ENCODE results near the gene CSPG4. TPM values are rescaled to one million over a fixed set of nuclear protein-coding genes. Genes with fewer than 3 reads are reported as not detected.

The CSPG4 gene
- total and polyA plus RNA-seq, 2 of the 4 experiments (the other 2 are of a cell fraction), result 12.4 to 28.4 TPM

DNA sequence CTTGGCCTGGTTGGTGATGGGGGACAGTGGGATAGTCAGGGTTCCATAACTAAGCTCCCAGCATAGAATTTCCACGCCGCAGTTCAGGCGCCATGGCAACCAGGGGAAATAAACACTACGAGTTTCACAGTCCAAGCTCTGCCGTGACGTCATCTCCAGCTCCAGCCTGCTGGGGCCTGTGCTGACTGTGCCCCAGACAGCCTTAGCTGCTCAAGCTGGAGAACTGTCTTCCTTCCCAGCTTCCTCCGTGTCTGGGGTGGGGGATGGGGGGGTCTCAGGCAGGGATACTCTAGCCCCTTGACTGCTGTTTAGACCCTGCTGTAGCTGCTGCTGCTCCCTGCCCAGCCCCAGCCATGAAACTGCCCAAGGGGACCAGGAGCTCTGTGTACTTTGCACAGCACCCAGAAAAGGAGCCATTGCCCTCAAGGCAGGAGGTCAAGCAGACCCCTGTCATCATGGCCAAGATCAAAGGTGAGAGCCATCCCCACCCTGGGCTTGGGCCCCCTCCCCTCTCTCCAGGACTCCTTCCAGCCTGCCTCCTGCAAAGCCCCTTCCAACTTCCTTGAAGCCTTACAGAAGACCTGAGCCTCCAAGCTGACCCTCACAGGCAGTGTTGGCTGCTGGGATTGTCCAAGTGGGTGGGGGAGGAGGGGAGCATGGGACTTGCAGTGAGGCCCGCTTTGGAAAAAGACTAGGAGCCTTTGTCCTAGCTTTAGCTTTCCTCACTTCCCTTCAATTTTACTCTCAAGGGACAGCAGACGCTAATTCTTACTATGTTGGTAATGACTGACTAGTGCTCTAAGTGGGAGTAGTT lies 11.4 kb upstream of the CSPG4 start:
- in situ Hi-C loops (cut with MboI; ENCODE audit: low sequenced_read_pairs), result loop anchor here (10.0 kb wide), 1 partner anchor 59 kb away; no protein-coding TSS in a partner anchor
- H2AK5ac ChIP-seq (ENCODE audit: low read depth, low read length), result peak overlapping the region; percentile 79
- H2AFZ ChIP-seq (replicated peaks; ENCODE audit: low read length, poor library complexity), result peak overlapping the region; percentile 79
- peak overlapping the region; percentile 53 for H2AK9ac ChIP-seq (replicated peaks; ENCODE audit: low read depth, low read length, poor library complexity)
- H3K4me3 ChIP-seq (ENCODE audit: insufficient read depth, low read depth, low read length), result no peak overlapping the region
- ATAC-seq (ENCODE audit: low read depth) (peak; percentile 97), DNase-seq (peak; percentile 96)
- H2BK20ac ChIP-seq (ENCODE audit: low read depth, low read length), result peak overlapping the region; percentile 31; the same call in 1 of the 2 replicates
- no peaks in the 10 kb centered on the region for H4K20me1 ChIP-seq (ENCODE audit: insufficient read depth, low read length)
- peak overlapping the region; percentile 11; the same call in 1 of the 2 replicates for H3K23ac ChIP-seq (ENCODE audit: low read depth, low read length)
- H2BK120ac ChIP-seq (ENCODE audit: low read depth, low read length), result peak overlapping the region; percentile 64; the same call in 1 of the 2 replicates
- ChIA-PET CTCF (interaction anchor here (0.6 to 1.2 kb wide), 4 partner anchors 30 to 399 kb away, joined by 3 to 5 read pairs (median 4); no protein-coding TSS in a partner anchor), POLR2A (ENCODE audit: unreplicated experiment) (interaction anchor here (0.6 to 1.0 kb wide), 3 partner anchors 11 to 606 kb away, joined by 5 to 6 read pairs (median 5); partner anchors contain the start of gene CSPG4)
- no TSS peak for BruUV-seq (replicated peaks)
- H4K91ac ChIP-seq (ENCODE audit: insufficient read depth, low read depth, low read length), result peak overlapping the region; percentile 70; the same call in 1 of the 2 replicates
- H2BK15ac ChIP-seq (ENCODE audit: low read depth, low read length), result peak overlapping the region; percentile 74; the same call in 1 of the 3 replicates
- dilution Hi-C loops (cut with HindIII; ENCODE audit: low sequenced_read_pairs, unreplicated experiment), result no loop called here
- H3K9me3 ChIP-seq (ENCODE audit: control insufficient read depth, insufficient read depth, low read length), result no peaks in the 10 kb centered on the region
- peak overlapping the region; percentile 64 for H3K4ac ChIP-seq (ENCODE audit: low read depth, low read length)
- peak overlapping the region; percentile 54; the same call in 1 of the 2 replicates for H3K27ac ChIP-seq (ENCODE audit: insufficient read depth, low read length)
- peak overlapping the region; percentile 48; the same call in 1 of the 2 replicates for H3K9ac ChIP-seq (ENCODE audit: low read depth, low read length)
- H3K36me3 ChIP-seq (ENCODE audit: control insufficient read depth, insufficient read depth, low read length), result no peaks in the 10 kb centered on the region
- H3K79me1 ChIP-seq (ENCODE audit: low read depth in 1 of 2, low read length in 2 of 2), result no peaks in the 10 kb centered on the region; a peak in 1 of 4 replicates
- no peak overlapping the region; the same call in 1 of the 2 replicates for H3K4me2 ChIP-seq (ENCODE audit: low read depth, low read length)
- peaks cover 2% of the 10 kb centered on the region for H3K9me1 ChIP-seq (ENCODE audit: insufficient read depth, low read length)
- peaks cover 10% of the 10 kb centered on the region for H3K4me1 ChIP-seq (ENCODE audit: control insufficient read depth, insufficient read depth, low read length)
- intact Hi-C loops (cut with micrococcal nuclease), result no loop called here
- peak overlapping the region; percentile 17 for H2BK5ac ChIP-seq (ENCODE audit: low read depth, low read length, poor library complexity, severe bottlenecking)
- peak overlapping the region; percentile 48 for H3K18ac ChIP-seq (ENCODE audit: low read depth, low read length)
- peak overlapping the region; percentile 85 for H4K5ac ChIP-seq (ENCODE audit: low read depth, low read length)
- H4K8ac ChIP-seq (ENCODE audit: low read depth in 2 of 2, low read length in 2 of 2), result peak overlapping the region; percentile 87 to 89; a peak in 3 of 4 replicates
- peak overlapping the region; percentile 78 for H3K14ac ChIP-seq (replicated peaks; ENCODE audit: low read depth, low read length)
- 0% methylated on average over 4 of the region's 9 CpGs; no CpG with 5 or more reads in 1 of the 2 experiments for WGBS, 2 experiments (ENCODE audit: extremely low coverage in 2 of 2, insufficient read length in 1 of 2)
- H3K27me3 ChIP-seq (ENCODE audit: control insufficient read depth, insufficient read depth, low read length), result no peaks in the 10 kb centered on the region
- H3K56ac ChIP-seq (ENCODE audit: extremely low read depth, insufficient read depth, low read length), result no peak overlapping the region
- no peak for TF ChIP-seq CTCF (conservative IDR thresholded peaks at IDR 0.05; ENCODE audit: low read depth, low read length)
- peak; percentile 23 for TF ChIP-seq RAD21 (IDR thresholded peaks at IDR 0.05; ENCODE audit: low read length)
- TF ChIP-seq CEBPB (IDR thresholded peaks at IDR 0.05; ENCODE audit: low read depth, low read length), result peak; percentile 51; the same call in 1 of the 2 replicates
- TF ChIP-seq ELK1 (IDR thresholded peaks at IDR 0.05; ENCODE audit: borderline replicate concordance, low read depth, low read length), result no peak
- TF ChIP-seq RFX5 (IDR thresholded peaks at IDR 0.05; ENCODE audit: low read depth, low read length), result no peak; the same call in 1 of the 2 replicates
- no peak for TF ChIP-seq RCOR1 (IDR thresholded peaks at IDR 0.05; ENCODE audit: insufficient replicate concordance, low read length)
- TF ChIP-seq USF2 (IDR thresholded peaks at IDR 0.05; ENCODE audit: low read depth, low read length), result no peak
- TF ChIP-seq POLR2A (IDR thresholded peaks at IDR 0.05; ENCODE audit: low read depth, low read length), result peak; percentile 85
- TF ChIP-seq FOS (IDR thresholded peaks at IDR 0.05; ENCODE audit: low read depth, low read length), result peak; percentile 65
- TF ChIP-seq BHLHE40 (IDR thresholded peaks at IDR 0.05; ENCODE audit: low read depth, low read length), result 0 out of 2 replicates have a peak, but pooled peaks have one; percentile 39
- TF ChIP-seq SMC3 (IDR thresholded peaks at IDR 0.05; ENCODE audit: low read depth, low read length), result 0 out of 2 replicates have a peak, but pooled peaks have one; percentile 3
- TF ChIP-seq MAZ (IDR thresholded peaks at IDR 0.05; ENCODE audit: borderline replicate concordance, low read depth, low read length), result peak; percentile 54; the same call in 1 of the 2 replicates

Data from IMR-90 (cell line).